H1 (cell line): Measurements from ENCODE around the gene C1orf115. TPM values are rescaled to one million over a fixed set of nuclear protein-coding genes. Genes with fewer than 3 reads are reported as not detected.

Experiments
- CTCF ChIA-PET: fragments of 300-600 bp; sonication (Branson Sonifier 250); formaldehyde crosslinking; loops from one replicate; lab custom pipeline; 2021; ENCODE audit not compliant: partially characterized antibody; lab: Charles Lee
- POLR2A ChIA-PET: fragments of 300-600 bp; sonication (Branson Sonifier 250); formaldehyde crosslinking; loops from one replicate; lab custom pipeline; 2021; ENCODE audit warnings: inconsistent platforms; ENCODE audit not compliant: partially characterized antibody; lab: Charles Lee
- DNase-seq, 2 experiments: peaks; one replicate each; pipeline versions ENCODE4 v3.0.0 to v3.0.0-alpha.2; 2010 to 2022; ENCODE audit warnings: low spot score in 2 of 2, low read depth in 1 of 2, mixed read lengths in 1 of 2
- FAIRE-seq: peaks from 2 replicates; lab custom pipeline; 2011; peaks lifted over from hg19 to GRCh38; lab: Jason Lieb, UNC
- H2AFZ ChIP-seq: 2 replicates; pipeline ENCODE4 v1.8.1; 2012; ENCODE audit warnings: low read length, inconsistent platforms
- H2AK5ac ChIP-seq: 2 replicates; pipeline ENCODE4 v1.6.1; 2013; ENCODE audit warnings: low read depth, low read length
- H2BK120ac ChIP-seq: replicated peaks from 2 replicates; pipeline ENCODE3; 2013; ENCODE audit warnings: low read depth, low read length, inconsistent platforms
- H2BK12ac ChIP-seq: 2 replicates; pipeline ENCODE4 v1.6.1; 2013; ENCODE audit warnings: low read depth, low read length
- H2BK15ac ChIP-seq: 2 replicates; pipeline ENCODE4 v1.6.1; 2013; ENCODE audit warnings: low read length
- H2BK20ac ChIP-seq: 2 replicates; pipeline ENCODE4 v1.6.1; 2013; ENCODE audit warnings: low read length
- H2BK5ac ChIP-seq: 2 replicates; pipeline ENCODE4 v1.6.1; 2013; ENCODE audit warnings: low read depth, low read length
- H3K14ac ChIP-seq: 2 replicates; pipeline ENCODE4 v1.6.1; 2013; ENCODE audit warnings: inconsistent platforms; ENCODE audit not compliant: insufficient read length
- H3K18ac ChIP-seq: 2 replicates; pipeline ENCODE4 v1.6.1; 2013; ENCODE audit warnings: low read length; ENCODE audit errors: extremely low read depth
- H3K23ac ChIP-seq: 2 replicates; pipeline ENCODE4 v1.6.1; 2013; ENCODE audit warnings: inconsistent platforms; ENCODE audit not compliant: insufficient read length
- H3K23me2 ChIP-seq: 2 replicates; pipeline ENCODE4 v1.6.1; 2013; ENCODE audit warnings: low read depth, low read length
- H3K27ac ChIP-seq: 2 replicates; pipeline ENCODE4 v1.6.1; 2011; ENCODE audit warnings: low read depth, low read length, inconsistent platforms
- H3K27me3 ChIP-seq, 4 experiments: replicated peaks in 1 of 4; 1 replicate in 1 of 4; 2 replicates in 3 of 4; pipeline versions ENCODE4 v1.6.1 to v1.8.1; 2011 to 2013; ENCODE audit warnings: low read length in 3 of 4, mild to moderate bottlenecking in 3 of 4, inconsistent platforms in 2 of 4, mixed read lengths in 2 of 4, moderate library complexity in 1 of 4; ENCODE audit not compliant: control insufficient read depth in 3 of 4, insufficient read depth in 3 of 4; ENCODE audit errors: extremely low read depth in 1 of 4
- H3K36me3 ChIP-seq, 4 experiments: 2 replicates each; pipeline versions ENCODE4 v1.6.1 to v1.8.1; 2011 to 2013; ENCODE audit warnings: mild to moderate bottlenecking in 4 of 4, low read length in 3 of 4, moderate library complexity in 2 of 4, control low read depth in 1 of 4, inconsistent platforms in 1 of 4; ENCODE audit not compliant: insufficient read depth in 4 of 4, control insufficient read depth in 2 of 4
- H3K4ac ChIP-seq: replicated peaks from 2 replicates; pipeline ENCODE3; 2013; ENCODE audit warnings: low read length, low read depth, mixed read lengths, inconsistent platforms; ENCODE audit not compliant: insufficient read length
- H3K4me1 ChIP-seq, 4 experiments: replicated peaks in 1 of 4; 1 replicate in 1 of 4; 2 replicates in 3 of 4; pipeline versions ENCODE4 v1.6.1 to v1.8.1; 2011 to 2013; ENCODE audit warnings: low read length in 3 of 4, inconsistent platforms in 2 of 4, mixed read lengths in 1 of 4; ENCODE audit not compliant: insufficient read depth in 4 of 4, control insufficient read depth in 3 of 4
- H3K4me2 ChIP-seq, 2 experiments: 2 replicates each; pipeline versions ENCODE4 v1.6.1 to v1.8.1; 2011 to 2013; ENCODE audit warnings: low read depth in 2 of 2, low read length in 2 of 2, control low read depth in 1 of 2, inconsistent platforms in 1 of 2, mild to moderate bottlenecking in 1 of 2; ENCODE audit not compliant: insufficient read depth in 1 of 2
- H3K4me3 ChIP-seq, 4 experiments: fragments of 200-600, 300-600 bp in 1 of 4; sonication (generic), shearing (Covaris generic), sonication (Bioruptor Twin) in 1 of 4; 2 replicates each; pipeline versions ENCODE4 v1.5.1 to v1.8.1; 2011 to 2016; ENCODE audit warnings: low read length in 4 of 4, low read depth in 3 of 4, control low read depth in 2 of 4, inconsistent platforms in 2 of 4, mild to moderate bottlenecking in 2 of 4, mixed read lengths in 1 of 4, moderate library complexity in 1 of 4; ENCODE audit not compliant: insufficient read depth in 2 of 4; ENCODE audit errors: extremely low read depth in 1 of 4
- H3K56ac ChIP-seq: replicated peaks from 2 replicates; pipeline ENCODE3; 2013; ENCODE audit warnings: low read depth, mild to moderate bottlenecking, mixed read lengths, low read length, inconsistent platforms; ENCODE audit not compliant: insufficient read length
- H3K79me1 ChIP-seq: 2 replicates; pipeline ENCODE4 v1.6.1; 2013; ENCODE audit warnings: low read depth, low read length, control low read depth
- H3K79me2 ChIP-seq, 2 experiments: 2 replicates each; pipeline versions ENCODE4 v1.6.1 to v1.8.1; 2012 to 2013; ENCODE audit warnings: low read length in 2 of 2, mild to moderate bottlenecking in 2 of 2, inconsistent platforms in 1 of 2; ENCODE audit not compliant: insufficient read depth in 2 of 2, control insufficient read depth in 1 of 2
- H3K9ac ChIP-seq, 4 experiments: replicated peaks in 1 of 4; 1 replicate in 1 of 4; 2 replicates in 3 of 4; pipeline versions ENCODE4 v1.6.1 to v1.8.1; 2011 to 2013; ENCODE audit warnings: low read depth in 3 of 4, low read length in 3 of 4, control low read depth in 2 of 4, mild to moderate bottlenecking in 2 of 4, moderate library complexity in 2 of 4, inconsistent platforms in 1 of 4; ENCODE audit errors: extremely low read depth in 1 of 4
- H3K9me3 ChIP-seq, 2 experiments: 2 replicates each; pipeline versions ENCODE4 v1.6.1 to v1.8.1; 2012 to 2013; ENCODE audit warnings: mild to moderate bottlenecking in 2 of 2, moderate library complexity in 2 of 2, control low read depth in 1 of 2, inconsistent platforms in 1 of 2, low read depth in 1 of 2, low read length in 1 of 2, mixed read lengths in 1 of 2; ENCODE audit not compliant: insufficient read depth in 2 of 2
- H4K20me1 ChIP-seq, 2 experiments: replicated peaks in 1 of 2; 2 replicates each; pipeline versions ENCODE3 to v1.8.1; 2011 to 2013; ENCODE audit warnings: inconsistent platforms in 2 of 2, low read length in 2 of 2, mild to moderate bottlenecking in 1 of 2; ENCODE audit not compliant: insufficient read depth in 2 of 2, control insufficient read depth in 1 of 2
- H4K5ac ChIP-seq: 2 replicates; pipeline ENCODE4 v1.6.1; 2013; ENCODE audit warnings: low read length, low read depth, mixed read lengths, inconsistent platforms; ENCODE audit not compliant: insufficient read length
- H4K8ac ChIP-seq: 2 replicates; pipeline ENCODE4 v1.8.0; 2013; ENCODE audit warnings: mild to moderate bottlenecking, moderate library complexity, low read length, inconsistent platforms; ENCODE audit not compliant: insufficient read depth; ENCODE audit errors: extremely low read depth
- H4K91ac ChIP-seq: replicated peaks from 2 replicates; pipeline ENCODE3; 2013; ENCODE audit warnings: low read length, mixed read lengths, inconsistent platforms; ENCODE audit not compliant: insufficient read length
- CTBP2 ChIP-seq: IDR thresholded peaks from 2 replicates; pipeline ENCODE4 v1.7.0; 2011; ENCODE audit warnings: borderline replicate concordance, mild to moderate bottlenecking, moderate library complexity, mixed read lengths, low read length; ENCODE audit not compliant: insufficient read depth, insufficient read length
- EZH2 ChIP-seq: fragments of 200-600 bp; sonication (generic); IDR thresholded peaks from 2 replicates; pipeline ENCODE4 v1.7.1; 2012; ENCODE audit warnings: low read depth, mild to moderate bottlenecking, moderate library complexity, low read length, inconsistent platforms; ENCODE audit not compliant: severe bottlenecking
- FOSL1 ChIP-seq: IDR thresholded peaks from 2 replicates; pipeline ENCODE4 v1.6.1; 2011; ENCODE audit warnings: mild to moderate bottlenecking, low read depth, low read length, moderate library complexity; ENCODE audit not compliant: insufficient read depth
- GTF2F1 ChIP-seq: IDR thresholded peaks from 2 replicates; pipeline ENCODE4 v1.6.1; 2012; ENCODE audit warnings: low read depth, low read length, improper control_type of control experiment, borderline replicate concordance
- JUN ChIP-seq: IDR thresholded peaks from 2 replicates; pipeline ENCODE4 v1.6.1; 2011; ENCODE audit warnings: low read depth, mild to moderate bottlenecking, improper control_type of control experiment, low read length
- MAFK ChIP-seq: IDR thresholded peaks from 2 replicates; pipeline ENCODE4 v1.6.1; 2012; ENCODE audit warnings: low read depth, mild to moderate bottlenecking, improper control_type of control experiment, low read length
- NANOG ChIP-seq: IDR thresholded peaks from 2 replicates; pipeline ENCODE4 v1.6.1; 2011; ENCODE audit warnings: low read length, low read depth, mild to moderate bottlenecking, inconsistent platforms; ENCODE audit not compliant: insufficient read depth, poor library complexity, severe bottlenecking
- SP4 ChIP-seq: IDR thresholded peaks from 2 replicates; pipeline ENCODE4 v1.6.1; 2012; ENCODE audit warnings: low read length, inconsistent platforms
- TBP ChIP-seq: IDR thresholded peaks from 2 replicates; pipeline ENCODE4 v1.6.1; 2011; ENCODE audit warnings: low read depth, low read length, improper control_type of control experiment
- WGBS, 2 experiments: shearing (Covaris generic) in 1 of 2; methylation state at CpG; one replicate each; pipeline versions ENCODE4 v1.1.6 to v1.1.7; 2013 to 2015; ENCODE audit warnings: low lambda C conversion rate in 2 of 2, mixed read lengths in 2 of 2, inconsistent platforms in 1 of 2, low coverage in 1 of 2, missing lambda C conversion rate in 1 of 2; ENCODE audit not compliant: insufficient replicate concordance in 2 of 2, insufficient coverage in 1 of 2, insufficient read length in 1 of 2; ENCODE audit errors: extremely low coverage in 1 of 2, missing lambda C conversion rate in 1 of 2; 5-methylcytosine and 5-hydroxymethylcytosine counted together
- polyA plus RNA-seq, 7 experiments: library from polyadenylated mRNA; depleted of rRNA in 3 of 7; stranded (reverse) in 5 of 7; unstranded in 2 of 7; fragments of >200 nt in 5 of 7; fragments of 200-250 nt in 2 of 7; gene quantifications; 1 replicate in 5 of 7; 2 replicates in 1 of 7; 4 replicates in 1 of 7; pipeline versions ENCODE4 v1.2.1 to v1.2.3, GENCODE V29; 2011 to 2013; ENCODE audit warnings: missing spikeins in 2 of 7, mixed read lengths in 2 of 7
- total RNA-seq: library from RNA; stranded (reverse); fragmentation: NEBNext Ultra II Directional; extraction: Animal tissue kit (Norgen Biotek cat#: 25700); gene quantifications from 2 replicates; pipeline ENCODE4 v1.2.1, GENCODE V29; 2021

The C1orf115 gene
- total and polyA plus RNA-seq, 2 of the 8 experiments (the other 6 are each of a cell fraction or from before 2014, with no cell fraction given): 3.5 to 5.6 TPM

DNA sequence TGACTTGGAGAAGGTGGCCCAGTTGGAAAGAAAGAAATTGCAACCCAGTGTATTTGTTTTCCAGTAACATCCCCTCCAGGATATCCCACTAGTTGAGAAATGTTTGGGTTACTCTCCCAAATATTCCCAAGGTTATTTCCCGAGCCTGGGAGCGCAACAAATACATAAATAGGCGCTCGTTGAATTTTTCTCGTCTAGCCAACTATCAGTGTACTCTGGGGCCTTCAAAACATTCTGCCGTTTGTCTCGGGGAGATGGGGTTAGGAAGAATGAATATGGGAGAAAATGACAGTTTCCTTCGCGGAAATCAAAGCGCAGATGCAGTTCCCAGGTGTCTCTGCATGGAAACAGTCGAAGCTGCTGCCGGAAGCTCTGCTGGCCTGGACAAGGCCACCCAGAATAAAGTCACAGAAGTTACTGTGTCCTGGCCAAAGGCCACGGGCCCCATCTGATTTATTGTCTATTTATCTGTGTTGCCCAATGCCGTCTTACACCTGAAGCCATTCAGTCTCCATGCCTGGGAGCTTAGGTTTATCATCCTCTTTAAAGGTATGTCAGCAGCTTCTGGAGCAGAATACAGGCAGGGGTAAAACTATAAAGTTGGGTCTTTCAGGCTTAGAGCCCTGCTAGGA lies 1.0 kb downstream of the C1orf115 start:
- Histone ChIP-seq H2BK12ac (no peak overlapping the region), H4K5ac (no peak overlapping the region), H3K4me2 (peak overlapping the region; percentile 63 to 86), H3K4me1 (peaks cover 0 to 3% (median 1%) of the 10 kb centered on the region in 4 experiments; a peak in 3 of 7 replicates), H3K4ac (no peak overlapping the region), H2AFZ (no peak overlapping the region), H2BK120ac (no peak overlapping the region), H3K79me1 (no peaks in the 10 kb centered on the region), H3K23ac (no peak overlapping the region), H3K9me3 (no peaks in the 10 kb centered on the region), H4K20me1 (peaks cover 0 to 2% of the 10 kb centered on the region in 2 experiments), H3K79me2 (no peaks in the 10 kb centered on the region), H3K4me3 (peak overlapping the region; percentile 46 to 73 (median 57)), H2BK5ac (no peak overlapping the region), H3K27ac (no peak overlapping the region), H3K18ac (no peak overlapping the region), H3K9ac (peak overlapping the region in 1 of 4 experiments; percentile 26; a peak in 1 of 7 replicates), H4K8ac (no peak overlapping the region), H2AK5ac (no peak overlapping the region), H3K23me2 (peaks cover 4% of the 10 kb centered on the region), H2BK15ac (no peak overlapping the region), H3K27me3 (peaks cover 0 to 22% (median 14%) of the 10 kb centered on the region in 4 experiments; a peak in 6 of 7 replicates), H4K91ac (no peak overlapping the region), H2BK20ac (no peak overlapping the region), H3K56ac (no peak overlapping the region), H3K36me3 (no peaks in the 10 kb centered on the region), H3K14ac (no peak overlapping the region)
- DNase-seq: no peak
- FAIRE-seq: no peak
- 74% methylated on average over 14 of the region's 14 CpGs; no CpG with 5 or more reads in 1 of the 2 experiments for WGBS, 2 experiments
- POLR2A ChIA-PET: interaction anchor here (1.0 to 2.5 kb wide), 3 partner anchors 15 to 95 kb away, joined by 3 to 8 read pairs (median 6); partner anchors contain the start of genes MTARC1 and MTARC2
- CTCF ChIA-PET: interaction anchor here (0.8 to 7.2 kb wide), 11 partner anchors 9 to 112 kb away, joined by 3 to 36 read pairs (median 5); no protein-coding TSS in a partner anchor
- no peak for TF ChIP-seq CTBP2
- TF ChIP-seq MAFK: no peak
- no peak for TF ChIP-seq GTF2F1
- TF ChIP-seq SP4: no peak
- no peak for TF ChIP-seq EZH2
- TF ChIP-seq FOSL1: no peak
- TF ChIP-seq JUN: no peak
- no peak for TF ChIP-seq TBP
- no peak for TF ChIP-seq NANOG
